SH-SY5Y (cell line): ENCODE data around the gene GABRG3.

Experiments
- GATA2 ChIP-seq: IDR thresholded peaks from 2 replicates; pipeline ENCODE4 v1.6.1; 2011; ENCODE audit warnings: mild to moderate bottlenecking, low read depth, low read length
- GATA3 ChIP-seq: IDR thresholded peaks from 2 replicates; pipeline ENCODE4 v1.6.1; 2011; ENCODE audit warnings: low read depth, mild to moderate bottlenecking, low read length, moderate library complexity

DNA sequence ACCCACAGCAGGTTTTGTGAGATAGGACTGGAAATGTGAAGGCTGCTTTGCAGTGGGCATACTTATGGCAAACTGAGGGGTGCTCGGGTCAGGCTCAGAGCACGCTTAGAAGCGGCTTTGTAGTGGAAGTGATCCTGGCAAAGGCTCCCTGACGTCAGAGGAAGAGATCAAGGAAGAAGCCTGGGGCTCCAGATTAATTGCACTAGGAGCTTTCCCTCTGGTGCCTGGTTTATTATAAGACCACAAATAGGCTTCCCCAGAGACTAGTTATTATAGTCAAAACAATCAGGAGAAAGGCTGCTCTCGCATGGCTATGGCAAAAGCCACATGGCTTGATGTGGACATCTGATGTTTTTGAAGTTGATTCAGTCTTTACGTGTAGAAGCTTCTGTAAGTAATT lies 515.1 kb downstream of the GABRG3 start:
- TF ChIP-seq GATA3 (no peak), GATA2 (no peak)
